ENCODE results near the gene CTDNEP1. TPM values are rescaled to one million over a fixed set of nuclear protein-coding genes. Genes with fewer than 3 reads are reported as not detected.

Gene CTDNEP1
- total and polyA plus RNA-seq, 2 donors (not counting 3 experiments of a cell fraction or from before 2014, with no cell fraction given) = 130 to 143 TPM

DNA sequence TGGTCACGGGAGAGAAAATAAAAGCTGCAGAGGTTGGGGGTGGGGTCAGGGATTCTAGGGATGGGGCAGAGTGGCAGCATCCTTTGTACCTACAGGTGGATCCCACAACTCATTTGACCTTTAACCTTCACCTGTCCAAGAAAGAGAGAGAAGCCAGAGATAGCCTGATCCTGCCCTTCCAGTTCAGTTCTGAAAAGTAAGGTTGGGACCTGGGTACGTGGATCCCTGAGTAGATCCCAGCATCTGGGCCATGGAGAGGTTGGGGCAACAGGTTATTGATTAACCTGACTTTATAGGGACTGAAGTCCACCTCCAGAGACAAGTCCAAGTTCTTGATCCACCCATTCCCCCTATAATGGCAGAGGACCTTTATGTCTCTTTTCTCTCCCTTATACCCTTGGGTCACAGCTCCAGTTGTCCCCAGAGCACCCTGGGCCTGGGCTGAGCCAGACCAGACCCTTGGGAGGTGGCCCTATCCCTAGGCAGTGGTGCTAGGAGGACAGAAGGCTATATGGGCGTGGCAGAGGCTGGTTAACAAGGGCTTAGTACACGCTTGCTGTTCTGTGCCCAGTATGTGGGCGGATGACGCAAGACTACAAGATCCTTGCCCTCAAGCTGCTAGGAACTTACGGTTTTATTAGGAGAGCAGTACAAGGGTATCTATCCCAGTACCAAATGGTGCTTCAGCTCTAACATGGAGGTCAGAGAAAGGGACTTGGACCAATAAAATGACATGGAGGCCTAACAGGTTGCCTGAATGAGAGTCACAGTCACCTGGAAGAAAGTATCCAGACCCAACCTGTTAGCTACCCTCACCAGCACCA, 7.4 kb upstream of the CTDNEP1 start:
- no peaks in the 10 kb centered on the region for H3K9me1 ChIP-seq (replicated peaks; ENCODE audit: control insufficient read depth, extremely low read depth, insufficient read depth, low read length)
- intact Hi-C loops (cut with micrococcal nuclease) = no loop called here
- no peaks in the 10 kb centered on the region for H3K27me3 ChIP-seq (ENCODE audit: control insufficient read depth in 2 of 2, insufficient read depth in 2 of 2, low read length in 2 of 2)
- no peaks in the 10 kb centered on the region for H4K20me1 ChIP-seq (replicated peaks; ENCODE audit: control insufficient read depth, extremely low read depth, insufficient read depth, low read length)
- H3K36me3 ChIP-seq (ENCODE audit: control insufficient read depth in 2 of 2, extremely low read depth in 1 of 2, insufficient read depth in 2 of 2, low read length in 2 of 2) = peaks cover 3 to 21% of the 10 kb centered on the region in 2 experiments
- BruUV-seq (replicated peaks) = no TSS peak
- no peak overlapping the region for H3K27ac ChIP-seq (ENCODE audit: insufficient read depth, low read depth, low read length)
- no peak overlapping the region for H2AFZ ChIP-seq (ENCODE audit: low read depth, low read length)
- no peak for FAIRE-seq
- H3K4me2 ChIP-seq (ENCODE audit: insufficient read depth, low read length) = no peak overlapping the region
- peaks cover 19% of the 10 kb centered on the region for H3K4me1 ChIP-seq (ENCODE audit: control insufficient read depth, extremely low read depth, insufficient read depth, low read length)
- POLR2A ChIA-PET = no interaction called here
- H3K9ac ChIP-seq (replicated peaks; ENCODE audit: extremely low read depth, insufficient read depth, low read length) = no peak overlapping the region
- no peak for DNase-seq (ENCODE audit: low read depth, low spot score)
- H3K79me2 ChIP-seq (ENCODE audit: control insufficient read depth, insufficient read depth, low read length) = peaks cover 3% of the 10 kb centered on the region
- no peak overlapping the region for H3K4me3 ChIP-seq (replicated peaks in 1 of 3; ENCODE audit: insufficient read depth in 1 of 3, low read depth in 1 of 3, low read length in 3 of 3)
- no peak for TF ChIP-seq POLR2AphosphoS5 (IDR thresholded peaks at IDR 0.05; ENCODE audit: insufficient read depth, low read depth, low read length)
- TF ChIP-seq FOS (IDR thresholded peaks at IDR 0.05; ENCODE audit: borderline replicate concordance, insufficient read depth, low read length) = no peak
- TF ChIP-seq, protein P1, sequence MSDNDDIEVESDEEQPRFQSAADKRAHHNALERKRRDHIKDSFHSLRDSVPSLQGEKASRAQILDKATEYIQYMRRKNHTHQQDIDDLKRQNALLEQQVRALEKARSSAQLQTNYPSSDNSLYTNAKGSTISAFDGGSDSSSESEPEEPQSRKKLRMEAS (IDR thresholded peaks at IDR 0.05; ENCODE audit: insufficient read depth, insufficient read length) = no peak
- TF ChIP-seq GATA2 (IDR thresholded peaks at IDR 0.05; ENCODE audit: insufficient read depth, insufficient read length, low read depth, low read length) = no peak
- TF ChIP-seq POLR2A (IDR thresholded peaks at IDR 0.05; ENCODE audit: low read depth, low read length) = no peak
- TF ChIP-seq EZH2 (IDR thresholded peaks at IDR 0.05; ENCODE audit: borderline replicate concordance, low read depth, low read length, severe bottlenecking) = no peak
- no peak for TF ChIP-seq MYC (IDR thresholded peaks at IDR 0.05; ENCODE audit: low read depth, low read length)
- TF ChIP-seq JUN (IDR thresholded peaks at IDR 0.05; ENCODE audit: borderline replicate concordance, insufficient read depth, insufficient read length, low read depth) = no peak
- TF ChIP-seq, protein P2, sequence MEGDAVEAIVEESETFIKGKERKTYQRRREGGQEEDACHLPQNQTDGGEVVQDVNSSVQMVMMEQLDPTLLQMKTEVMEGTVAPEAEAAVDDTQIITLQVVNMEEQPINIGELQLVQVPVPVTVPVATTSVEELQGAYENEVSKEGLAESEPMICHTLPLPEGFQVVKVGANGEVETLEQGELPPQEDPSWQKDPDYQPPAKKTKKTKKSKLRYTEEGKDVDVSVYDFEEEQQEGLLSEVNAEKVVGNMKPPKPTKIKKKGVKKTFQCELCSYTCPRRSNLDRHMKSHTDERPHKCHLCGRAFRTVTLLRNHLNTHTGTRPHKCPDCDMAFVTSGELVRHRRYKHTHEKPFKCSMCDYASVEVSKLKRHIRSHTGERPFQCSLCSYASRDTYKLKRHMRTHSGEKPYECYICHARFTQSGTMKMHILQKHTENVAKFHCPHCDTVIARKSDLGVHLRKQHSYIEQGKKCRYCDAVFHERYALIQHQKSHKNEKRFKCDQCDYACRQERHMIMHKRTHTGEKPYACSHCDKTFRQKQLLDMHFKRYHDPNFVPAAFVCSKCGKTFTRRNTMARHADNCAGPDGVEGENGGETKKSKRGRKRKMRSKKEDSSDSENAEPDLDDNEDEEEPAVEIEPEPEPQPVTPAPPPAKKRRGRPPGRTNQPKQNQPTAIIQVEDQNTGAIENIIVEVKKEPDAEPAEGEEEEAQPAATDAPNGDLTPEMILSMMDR (IDR thresholded peaks at IDR 0.05; ENCODE audit: extremely low read depth in 1 of 2, insufficient read depth in 1 of 2, low read depth in 1 of 2, low read length in 2 of 2) = no peak
- dilution Hi-C loops (cut with MboI; ENCODE audit: extremely low pct_ligation_motif_present, low sequenced_read_pairs) = no loop called here
- CTCF ChIA-PET = interaction anchor here (1.3 to 1.5 kb wide), 2 partner anchors 37 to 38 kb away, joined by 3 read pairs; no protein-coding TSS in a partner anchor
- no peaks in the 10 kb centered on the region for H3K9me3 ChIP-seq (replicated peaks; ENCODE audit: control insufficient read depth, insufficient read depth, low read length)

All from endothelial cell of umbilical vein (primary cell).